Measurements from ENCODE around the gene RPS6KB2. TPM values are rescaled to one million over a fixed set of nuclear protein-coding genes. Genes with fewer than 3 reads are reported as not detected.
"Not testable (repeated sequence)": the region's sequence is repeated elsewhere in the genome, so short reads cannot be mapped to it uniquely, and the experiment has no call there.

Gene RPS6KB2
- total and polyA plus RNA-seq, 4 donors, result 26.3 to 69.5 (median 56.2) TPM

DNA sequence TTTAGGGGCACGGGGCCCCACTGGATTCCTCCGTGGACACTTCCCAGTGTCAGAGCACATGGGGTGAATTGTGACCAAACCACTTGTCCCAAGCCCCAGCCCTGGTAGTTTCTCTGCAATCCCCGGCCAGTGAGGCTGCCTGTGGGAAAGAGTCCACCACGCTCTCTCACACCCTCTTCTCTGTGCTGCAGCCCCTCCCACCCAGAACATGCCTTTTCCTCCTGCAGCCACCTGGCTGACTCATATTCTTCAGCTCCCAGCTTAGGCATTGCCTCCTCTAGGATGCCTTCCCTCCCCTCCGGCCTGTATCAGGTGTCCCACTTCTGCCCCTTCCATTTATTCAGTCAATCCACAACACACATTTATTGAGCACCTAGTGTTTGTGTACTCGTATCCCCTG, 5.4 kb upstream of the RPS6KB2 start:
- Histone ChIP-seq H3K4me3 (no peak overlapping the region), H3K27me3 (ENCODE audit: control insufficient read depth in 3 of 3, insufficient read depth in 3 of 3, low read length in 2 of 3) (no peaks in the 10 kb centered on the region), H3K4me1 (ENCODE audit: control insufficient read depth in 5 of 5, insufficient read depth in 5 of 5, low read length in 5 of 5) (peaks cover 0 to 30% (median 5%) of the 10 kb centered on the region in 5 donors), H3K9ac (ENCODE audit: insufficient read depth in 1 of 2, low read length in 2 of 2) (no peak overlapping the region), H3K27ac (ENCODE audit: low read depth in 1 of 2, low read length in 1 of 2) (no peak overlapping the region), H3K36me3 (ENCODE audit: control insufficient read depth in 4 of 4, insufficient read depth in 4 of 4, low read length in 4 of 4) (no peaks in the 10 kb centered on the region), H3K9me3 (ENCODE audit: control insufficient read depth in 4 of 4, insufficient read depth in 3 of 4, low read length in 3 of 4) (no peaks in the 10 kb centered on the region)
- ATAC-seq (ENCODE audit: insufficient read depth, low FRiP score) (no peak), DNase-seq (no peak)
- TF ChIP-seq, protein P1, sequence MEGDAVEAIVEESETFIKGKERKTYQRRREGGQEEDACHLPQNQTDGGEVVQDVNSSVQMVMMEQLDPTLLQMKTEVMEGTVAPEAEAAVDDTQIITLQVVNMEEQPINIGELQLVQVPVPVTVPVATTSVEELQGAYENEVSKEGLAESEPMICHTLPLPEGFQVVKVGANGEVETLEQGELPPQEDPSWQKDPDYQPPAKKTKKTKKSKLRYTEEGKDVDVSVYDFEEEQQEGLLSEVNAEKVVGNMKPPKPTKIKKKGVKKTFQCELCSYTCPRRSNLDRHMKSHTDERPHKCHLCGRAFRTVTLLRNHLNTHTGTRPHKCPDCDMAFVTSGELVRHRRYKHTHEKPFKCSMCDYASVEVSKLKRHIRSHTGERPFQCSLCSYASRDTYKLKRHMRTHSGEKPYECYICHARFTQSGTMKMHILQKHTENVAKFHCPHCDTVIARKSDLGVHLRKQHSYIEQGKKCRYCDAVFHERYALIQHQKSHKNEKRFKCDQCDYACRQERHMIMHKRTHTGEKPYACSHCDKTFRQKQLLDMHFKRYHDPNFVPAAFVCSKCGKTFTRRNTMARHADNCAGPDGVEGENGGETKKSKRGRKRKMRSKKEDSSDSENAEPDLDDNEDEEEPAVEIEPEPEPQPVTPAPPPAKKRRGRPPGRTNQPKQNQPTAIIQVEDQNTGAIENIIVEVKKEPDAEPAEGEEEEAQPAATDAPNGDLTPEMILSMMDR (IDR thresholded peaks at IDR 0.05; ENCODE audit: control extremely low read depth, extremely low read depth), result no peak
- WGBS, 2 donors, result 61 to 65% methylated on average over 6 of the region's 6 CpGs

DNA sequence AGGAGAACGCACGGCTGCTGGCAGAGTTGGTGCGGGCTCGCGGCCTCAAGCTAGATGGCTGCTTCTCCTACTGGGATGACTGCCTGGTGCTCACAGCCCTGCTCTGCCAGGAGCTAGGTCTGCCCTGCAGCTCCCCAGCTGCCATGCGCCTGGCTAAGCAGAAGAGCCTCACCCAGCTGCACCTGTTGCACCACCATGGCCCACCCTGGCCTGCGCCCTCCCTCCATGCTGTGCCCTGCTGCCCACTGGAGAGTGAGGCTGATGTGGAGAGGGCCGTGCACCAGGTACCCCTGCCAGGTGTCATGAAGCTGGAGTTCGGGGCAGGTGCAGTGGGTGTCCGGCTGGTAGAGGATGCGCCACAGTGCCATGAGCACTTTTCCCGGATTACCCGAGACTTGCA, 4.8 kb upstream of the RPS6KB2 start:
- TF ChIP-seq, protein P1 (IDR thresholded peaks at IDR 0.05; ENCODE audit: control extremely low read depth, extremely low read depth), result no peak
- Histone ChIP-seq H3K9ac (ENCODE audit: insufficient read depth in 1 of 2, low read length in 2 of 2) (no peak overlapping the region), H3K27ac (ENCODE audit: low read depth in 1 of 2, low read length in 1 of 2) (no peak overlapping the region), H3K4me1 (ENCODE audit: control insufficient read depth in 5 of 5, insufficient read depth in 5 of 5, low read length in 5 of 5) (peaks cover 0 to 24% (median 5%) of the 10 kb centered on the region in 5 donors), H3K4me3 (no peak overlapping the region), H3K9me3 (ENCODE audit: control insufficient read depth in 4 of 4, insufficient read depth in 3 of 4, low read length in 3 of 4) (no peaks in the 10 kb centered on the region), H3K27me3 (ENCODE audit: control insufficient read depth in 3 of 3, insufficient read depth in 3 of 3, low read length in 2 of 3) (no peaks in the 10 kb centered on the region), H3K36me3 (ENCODE audit: control insufficient read depth in 4 of 4, insufficient read depth in 4 of 4, low read length in 4 of 4) (no peaks in the 10 kb centered on the region)
- no peak for DNase-seq
- ATAC-seq (ENCODE audit: insufficient read depth, low FRiP score), result no peak
- 96 to 98% methylated on average over 13 of the region's 13 CpGs for WGBS, 2 donors

DNA sequence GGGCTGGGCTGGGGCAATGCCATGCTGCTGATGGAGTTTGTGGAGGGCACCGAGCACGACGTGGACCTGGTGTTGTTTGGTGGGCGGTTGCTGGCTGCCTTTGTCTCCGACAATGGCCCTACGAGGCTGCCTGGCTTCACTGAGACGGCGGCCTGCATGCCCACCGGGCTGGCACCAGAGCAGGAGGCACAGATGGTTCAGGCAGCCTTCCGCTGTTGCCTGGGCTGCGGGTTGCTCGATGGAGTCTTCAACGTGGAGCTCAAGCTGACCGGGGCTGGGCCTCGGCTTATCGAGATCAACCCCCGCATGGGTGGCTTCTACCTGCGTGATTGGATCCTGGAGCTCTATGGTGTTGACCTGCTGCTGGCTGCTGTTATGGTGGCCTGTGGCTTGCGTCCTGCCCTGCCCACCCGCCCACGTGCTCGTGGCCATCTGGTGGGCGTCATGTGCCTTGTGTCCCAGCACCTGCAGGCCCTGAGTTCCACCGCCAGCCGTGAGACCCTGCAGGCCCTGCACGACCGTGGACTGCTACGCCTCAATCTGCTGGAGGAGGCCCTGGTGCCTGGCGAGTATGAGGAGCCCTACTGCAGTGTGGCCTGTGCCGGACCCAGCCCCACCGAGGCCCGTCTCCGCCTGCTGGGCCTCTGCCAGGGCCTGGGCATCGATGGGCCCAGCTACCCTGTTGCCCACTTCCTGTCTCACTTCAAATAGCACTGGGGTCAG, 4.2 kb upstream of the RPS6KB2 start:
- H3K9me3 ChIP-seq (ENCODE audit: control insufficient read depth in 4 of 4, insufficient read depth in 3 of 4, low read length in 3 of 4), result no peaks in the 10 kb centered on the region
- ATAC-seq (ENCODE audit: insufficient read depth, low FRiP score) (no peak), DNase-seq (no peak)
- no peaks in the 10 kb centered on the region for H3K36me3 ChIP-seq (ENCODE audit: control insufficient read depth in 4 of 4, insufficient read depth in 4 of 4, low read length in 4 of 4)
- H3K4me3 ChIP-seq, result no peak overlapping the region
- no peak overlapping the region for H3K9ac ChIP-seq (ENCODE audit: insufficient read depth in 1 of 2, low read length in 2 of 2)
- H3K27ac ChIP-seq (ENCODE audit: low read depth in 1 of 2, low read length in 1 of 2), result no peak overlapping the region
- H3K4me1 ChIP-seq (ENCODE audit: control insufficient read depth in 5 of 5, insufficient read depth in 5 of 5, low read length in 5 of 5), result peaks cover 0 to 23% (median 5%) of the 10 kb centered on the region in 5 donors
- TF ChIP-seq, protein P1 (IDR thresholded peaks at IDR 0.05; ENCODE audit: control extremely low read depth, extremely low read depth), result no peak
- WGBS, 2 donors, result 87 to 90% methylated on average over 34 of the region's 34 CpGs
- H3K27me3 ChIP-seq (ENCODE audit: control insufficient read depth in 3 of 3, insufficient read depth in 3 of 3, low read length in 2 of 3), result no peaks in the 10 kb centered on the region

DNA sequence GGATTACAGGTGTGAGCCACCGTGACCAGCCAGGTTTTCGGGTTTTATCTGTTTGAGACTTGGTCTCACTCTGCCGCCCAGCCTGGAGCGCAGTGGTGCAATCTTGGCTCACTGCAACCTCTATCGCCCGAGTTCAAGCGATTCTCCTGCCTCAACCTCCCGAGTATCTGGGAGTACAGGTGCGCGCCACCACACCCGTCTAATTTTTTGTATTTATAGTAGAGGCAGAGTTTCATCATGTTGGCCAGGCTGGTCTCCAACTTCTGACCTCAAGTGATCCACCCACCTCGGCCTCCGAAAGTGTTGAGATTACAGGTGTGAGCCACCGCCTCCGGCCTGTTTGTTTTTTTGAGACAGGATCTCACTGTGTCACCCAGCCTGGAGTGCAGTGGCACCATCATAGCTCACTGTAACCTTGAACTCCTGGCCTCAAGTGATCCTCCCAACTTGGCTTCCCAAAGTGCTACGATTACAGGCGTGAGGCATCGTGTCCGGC, 882 bp upstream of the RPS6KB2 start:
- WGBS, 2 donors, result 68 to 78% methylated on average over 19 of the region's 19 CpGs
- Histone ChIP-seq H3K4me1 (ENCODE audit: control insufficient read depth in 5 of 5, insufficient read depth in 5 of 5, low read length in 5 of 5) (peaks cover 0 to 13% (median 6%) of the 10 kb centered on the region in 5 donors), H3K4me3 (peak overlapping the region; percentile 52), H3K36me3 (ENCODE audit: control insufficient read depth in 4 of 4, insufficient read depth in 4 of 4, low read length in 4 of 4) (peaks cover 0 to 14% (median 8%) of the 10 kb centered on the region in 4 donors), H3K27ac (ENCODE audit: low read depth in 1 of 2, low read length in 1 of 2) (peak overlapping the region in 1 of 2 donors; percentile 89), H3K9ac (ENCODE audit: insufficient read depth in 1 of 2, low read length in 2 of 2) (peak overlapping the region in 1 of 2 donors; percentile 93)
- DNase-seq; ATAC-seq (ENCODE audit: insufficient read depth, low FRiP score); H3K9me3 ChIP-seq (ENCODE audit: control insufficient read depth in 4 of 4, insufficient read depth in 3 of 4, low read length in 3 of 4); H3K27me3 ChIP-seq (ENCODE audit: control insufficient read depth in 3 of 3, insufficient read depth in 3 of 3, low read length in 2 of 3): not testable (repeated sequence)

Data from lung (tissue), 12 donors.